HEK293 (cell line): ENCODE data around the gene TTLL1.

Source experiments
- ZNF138 ChIP-seq: fragments of 450-650 bp; formaldehyde crosslinking; IDR thresholded peaks from 2 replicates; pipeline ENCODE4 v1.5.1; 2016; ENCODE audit warnings: missing biosample characterization, missing genetic modification characterization, borderline replicate concordance
- ZNF274 ChIP-seq, 2 experiments: fragments of 200-500 bp in 1 of 2; fragments of 450-650 bp in 1 of 2; sonication (Bioruptor generic) in 1 of 2; formaldehyde crosslinking in 1 of 2; IDR thresholded peaks; 2 replicates each; pipeline versions ENCODE4 v1.5.1 to v1.6.1; 2014 to 2016; ENCODE audit warnings: borderline replicate concordance in 1 of 2, inconsistent platforms in 1 of 2, low read length in 1 of 2, missing biosample characterization in 1 of 2, missing genetic modification characterization in 1 of 2
- ZNF561 ChIP-seq: fragments of 450-650 bp; IDR thresholded peaks from 2 replicates; pipeline ENCODE4 v1.5.1; 2018; ENCODE audit warnings: missing biosample characterization, missing genetic modification characterization, borderline replicate concordance
- ZNF629 ChIP-seq: fragments of 450-650 bp; formaldehyde crosslinking; IDR thresholded peaks from 2 replicates; pipeline ENCODE4 v1.5.1; 2017; ENCODE audit warnings: missing biosample characterization, missing genetic modification characterization
- TF ChIP-seq, protein P1 (sequence below): fragments of 450-650 bp; formaldehyde crosslinking; IDR thresholded peaks from 2 replicates; pipeline ENCODE4 v1.5.1; 2016; ENCODE audit warnings: missing biosample characterization, missing genetic modification characterization
- TF ChIP-seq, protein P2 (sequence below): fragments of 450-650 bp; formaldehyde crosslinking; IDR thresholded peaks from 2 replicates; pipeline ENCODE4 v1.5.1; 2016; ENCODE audit warnings: missing biosample characterization, missing genetic modification characterization
- TF ChIP-seq, protein P3 (sequence below): fragments of 450-650 bp; formaldehyde crosslinking; IDR thresholded peaks from 2 replicates; pipeline ENCODE4 v1.5.1; 2016; ENCODE audit warnings: missing biosample characterization, missing genetic modification characterization

GRCh38 chr22:43128116-43128515 lies 38.9 kb upstream of the TTLL1 start:
- TF ChIP-seq, protein P1, sequence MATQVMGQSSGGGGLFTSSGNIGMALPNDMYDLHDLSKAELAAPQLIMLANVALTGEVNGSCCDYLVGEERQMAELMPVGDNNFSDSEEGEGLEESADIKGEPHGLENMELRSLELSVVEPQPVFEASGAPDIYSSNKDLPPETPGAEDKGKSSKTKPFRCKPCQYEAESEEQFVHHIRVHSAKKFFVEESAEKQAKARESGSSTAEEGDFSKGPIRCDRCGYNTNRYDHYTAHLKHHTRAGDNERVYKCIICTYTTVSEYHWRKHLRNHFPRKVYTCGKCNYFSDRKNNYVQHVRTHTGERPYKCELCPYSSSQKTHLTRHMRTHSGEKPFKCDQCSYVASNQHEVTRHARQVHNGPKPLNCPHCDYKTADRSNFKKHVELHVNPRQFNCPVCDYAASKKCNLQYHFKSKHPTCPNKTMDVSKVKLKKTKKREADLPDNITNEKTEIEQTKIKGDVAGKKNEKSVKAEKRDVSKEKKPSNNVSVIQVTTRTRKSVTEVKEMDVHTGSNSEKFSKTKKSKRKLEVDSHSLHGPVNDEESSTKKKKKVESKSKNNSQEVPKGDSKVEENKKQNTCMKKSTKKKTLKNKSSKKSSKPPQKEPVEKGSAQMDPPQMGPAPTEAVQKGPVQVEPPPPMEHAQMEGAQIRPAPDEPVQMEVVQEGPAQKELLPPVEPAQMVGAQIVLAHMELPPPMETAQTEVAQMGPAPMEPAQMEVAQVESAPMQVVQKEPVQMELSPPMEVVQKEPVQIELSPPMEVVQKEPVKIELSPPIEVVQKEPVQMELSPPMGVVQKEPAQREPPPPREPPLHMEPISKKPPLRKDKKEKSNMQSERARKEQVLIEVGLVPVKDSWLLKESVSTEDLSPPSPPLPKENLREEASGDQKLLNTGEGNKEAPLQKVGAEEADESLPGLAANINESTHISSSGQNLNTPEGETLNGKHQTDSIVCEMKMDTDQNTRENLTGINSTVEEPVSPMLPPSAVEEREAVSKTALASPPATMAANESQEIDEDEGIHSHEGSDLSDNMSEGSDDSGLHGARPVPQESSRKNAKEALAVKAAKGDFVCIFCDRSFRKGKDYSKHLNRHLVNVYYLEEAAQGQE (tag by site-specific recombination), result no peak
- TF ChIP-seq, protein P2, sequence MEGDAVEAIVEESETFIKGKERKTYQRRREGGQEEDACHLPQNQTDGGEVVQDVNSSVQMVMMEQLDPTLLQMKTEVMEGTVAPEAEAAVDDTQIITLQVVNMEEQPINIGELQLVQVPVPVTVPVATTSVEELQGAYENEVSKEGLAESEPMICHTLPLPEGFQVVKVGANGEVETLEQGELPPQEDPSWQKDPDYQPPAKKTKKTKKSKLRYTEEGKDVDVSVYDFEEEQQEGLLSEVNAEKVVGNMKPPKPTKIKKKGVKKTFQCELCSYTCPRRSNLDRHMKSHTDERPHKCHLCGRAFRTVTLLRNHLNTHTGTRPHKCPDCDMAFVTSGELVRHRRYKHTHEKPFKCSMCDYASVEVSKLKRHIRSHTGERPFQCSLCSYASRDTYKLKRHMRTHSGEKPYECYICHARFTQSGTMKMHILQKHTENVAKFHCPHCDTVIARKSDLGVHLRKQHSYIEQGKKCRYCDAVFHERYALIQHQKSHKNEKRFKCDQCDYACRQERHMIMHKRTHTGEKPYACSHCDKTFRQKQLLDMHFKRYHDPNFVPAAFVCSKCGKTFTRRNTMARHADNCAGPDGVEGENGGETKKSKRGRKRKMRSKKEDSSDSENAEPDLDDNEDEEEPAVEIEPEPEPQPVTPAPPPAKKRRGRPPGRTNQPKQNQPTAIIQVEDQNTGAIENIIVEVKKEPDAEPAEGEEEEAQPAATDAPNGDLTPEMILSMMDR (tag by site-specific recombination), result no peak
- no peak for TF ChIP-seq ZNF138
- TF ChIP-seq, protein P3, sequence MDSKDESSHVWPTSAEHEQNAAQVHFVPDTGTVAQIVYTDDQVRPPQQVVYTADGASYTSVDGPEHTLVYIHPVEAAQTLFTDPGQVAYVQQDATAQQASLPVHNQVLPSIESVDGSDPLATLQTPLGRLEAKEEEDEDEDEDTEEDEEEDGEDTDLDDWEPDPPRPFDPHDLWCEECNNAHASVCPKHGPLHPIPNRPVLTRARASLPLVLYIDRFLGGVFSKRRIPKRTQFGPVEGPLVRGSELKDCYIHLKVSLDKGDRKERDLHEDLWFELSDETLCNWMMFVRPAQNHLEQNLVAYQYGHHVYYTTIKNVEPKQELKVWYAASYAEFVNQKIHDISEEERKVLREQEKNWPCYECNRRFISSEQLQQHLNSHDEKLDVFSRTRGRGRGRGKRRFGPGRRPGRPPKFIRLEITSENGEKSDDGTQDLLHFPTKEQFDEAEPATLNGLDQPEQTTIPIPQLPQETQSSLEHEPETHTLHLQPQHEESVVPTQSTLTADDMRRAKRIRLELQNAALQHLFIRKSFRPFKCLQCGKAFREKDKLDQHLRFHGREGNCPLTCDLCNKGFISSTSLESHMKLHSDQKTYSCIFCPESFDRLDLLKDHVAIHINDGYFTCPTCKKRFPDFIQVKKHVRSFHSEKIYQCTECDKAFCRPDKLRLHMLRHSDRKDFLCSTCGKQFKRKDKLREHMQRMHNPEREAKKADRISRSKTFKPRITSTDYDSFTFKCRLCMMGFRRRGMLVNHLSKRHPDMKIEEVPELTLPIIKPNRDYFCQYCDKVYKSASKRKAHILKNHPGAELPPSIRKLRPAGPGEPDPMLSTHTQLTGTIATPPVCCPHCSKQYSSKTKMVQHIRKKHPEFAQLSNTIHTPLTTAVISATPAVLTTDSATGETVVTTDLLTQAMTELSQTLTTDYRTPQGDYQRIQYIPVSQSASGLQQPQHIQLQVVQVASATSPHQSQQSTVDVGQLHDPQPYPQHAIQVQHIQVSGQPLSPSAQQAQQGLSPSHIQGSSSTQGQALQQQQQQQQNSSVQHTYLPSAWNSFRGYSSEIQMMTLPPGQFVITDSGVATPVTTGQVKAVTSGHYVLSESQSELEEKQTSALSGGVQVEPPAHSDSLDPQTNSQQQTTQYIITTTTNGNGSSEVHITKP, result no peak
- no peak for TF ChIP-seq ZNF274 (IDR thresholded peaks at IDR 0.05; ENCODE audit: low read length)
- TF ChIP-seq ZNF274 (tag by site-specific recombination; IDR thresholded peaks at IDR 0.05; ENCODE audit: borderline replicate concordance), result no peak
- TF ChIP-seq ZNF561 (tag by site-specific recombination), result no peak
- no peak for TF ChIP-seq ZNF629
